Articular chondrocyte of knee joint (primary cell): ENCODE data around the gene RNF145. TPM values are rescaled to one million over a fixed set of nuclear protein-coding genes. Genes with fewer than 3 reads are reported as not detected.

ENCODE experiments used
- small RNA-seq: library from RNA; depleted of rRNA; stranded (forward); fragments of <200 nt; gene quantifications from one replicate; pipeline ENCODE3, GENCODE V24; 2012
- total RNA-seq: library from RNA; depleted of rRNA; stranded (reverse); fragments of >200 nt; gene quantifications from 2 replicates; pipeline ENCODE4 v1.2.3, GENCODE V29; 2012

Gene RNF145, protein sequence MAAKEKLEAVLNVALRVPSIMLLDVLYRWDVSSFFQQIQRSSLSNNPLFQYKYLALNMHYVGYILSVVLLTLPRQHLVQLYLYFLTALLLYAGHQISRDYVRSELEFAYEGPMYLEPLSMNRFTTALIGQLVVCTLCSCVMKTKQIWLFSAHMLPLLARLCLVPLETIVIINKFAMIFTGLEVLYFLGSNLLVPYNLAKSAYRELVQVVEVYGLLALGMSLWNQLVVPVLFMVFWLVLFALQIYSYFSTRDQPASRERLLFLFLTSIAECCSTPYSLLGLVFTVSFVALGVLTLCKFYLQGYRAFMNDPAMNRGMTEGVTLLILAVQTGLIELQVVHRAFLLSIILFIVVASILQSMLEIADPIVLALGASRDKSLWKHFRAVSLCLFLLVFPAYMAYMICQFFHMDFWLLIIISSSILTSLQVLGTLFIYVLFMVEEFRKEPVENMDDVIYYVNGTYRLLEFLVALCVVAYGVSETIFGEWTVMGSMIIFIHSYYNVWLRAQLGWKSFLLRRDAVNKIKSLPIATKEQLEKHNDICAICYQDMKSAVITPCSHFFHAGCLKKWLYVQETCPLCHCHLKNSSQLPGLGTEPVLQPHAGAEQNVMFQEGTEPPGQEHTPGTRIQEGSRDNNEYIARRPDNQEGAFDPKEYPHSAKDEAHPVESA
- total RNA-seq, result 39.9 and 41.8 TPM in 2 replicates

GRCh38 chr5:159209438-159210209, at the start of gene RNF145:
Gene RNF145, minus strand, starts transcription at chr5:159209553. Its CDS starts 5,936 bp downstream, at chr5:159203617.

Small RNAs within 50 kb of the gene (small RNA-seq; reads per million reads assigned to genes)
- not detected for gene RF00263

Other genes with a start within 250 kb of the RNF145 start
- gene EBF1, start 109.6 kb downstream of the RNF145 start, total RNA-seq, result 77.1 and 85.4 TPM in 2 replicates
- gene UBLCP1, start 53.7 kb upstream of the RNF145 start, total RNA-seq, result 35.3 and 42.9 TPM in 2 replicates
- gene IL12B, start 120.9 kb upstream of the RNF145 start, total RNA-seq, result 0.11 TPM in 1 of 2 replicates, not detected in the other